Renal cortex interstitium (tissue), 11 donors: Measurements from ENCODE around the gene EHD1. TPM values are rescaled to one million over a fixed set of nuclear protein-coding genes. Genes with fewer than 3 reads are reported as not detected.

Experiments
- DNase-seq, 11 donors: peaks; one replicate each; pipeline ENCODE4 v3.0.0-alpha.2; 2013; ENCODE audit warnings: low read depth in 9 of 11, low spot score in 4 of 11; ENCODE audit errors: extremely low read depth in 1 of 11
- polyA plus RNA-seq, 3 donors: library from polyadenylated mRNA; unstranded; fragments of 120-200 nt; gene quantifications; one replicate each; pipeline ENCODE4 v1.2.1, GENCODE V29; 2013; ENCODE audit not compliant: insufficient read length in 3 of 3

Gene EHD1
- polyA plus RNA-seq, 3 donors, result 54.8 to 67.9 (median 60.8) TPM

- no peak for DNase-seq
These were observed 12.3 kb downstream of the EHD1 start for GRCh38 chr11:64866173-64866491.

GRCh38 chr11:64865286-64866172 lies 12.9 kb downstream of the EHD1 start:
- DNase-seq, result no peak

DNA sequence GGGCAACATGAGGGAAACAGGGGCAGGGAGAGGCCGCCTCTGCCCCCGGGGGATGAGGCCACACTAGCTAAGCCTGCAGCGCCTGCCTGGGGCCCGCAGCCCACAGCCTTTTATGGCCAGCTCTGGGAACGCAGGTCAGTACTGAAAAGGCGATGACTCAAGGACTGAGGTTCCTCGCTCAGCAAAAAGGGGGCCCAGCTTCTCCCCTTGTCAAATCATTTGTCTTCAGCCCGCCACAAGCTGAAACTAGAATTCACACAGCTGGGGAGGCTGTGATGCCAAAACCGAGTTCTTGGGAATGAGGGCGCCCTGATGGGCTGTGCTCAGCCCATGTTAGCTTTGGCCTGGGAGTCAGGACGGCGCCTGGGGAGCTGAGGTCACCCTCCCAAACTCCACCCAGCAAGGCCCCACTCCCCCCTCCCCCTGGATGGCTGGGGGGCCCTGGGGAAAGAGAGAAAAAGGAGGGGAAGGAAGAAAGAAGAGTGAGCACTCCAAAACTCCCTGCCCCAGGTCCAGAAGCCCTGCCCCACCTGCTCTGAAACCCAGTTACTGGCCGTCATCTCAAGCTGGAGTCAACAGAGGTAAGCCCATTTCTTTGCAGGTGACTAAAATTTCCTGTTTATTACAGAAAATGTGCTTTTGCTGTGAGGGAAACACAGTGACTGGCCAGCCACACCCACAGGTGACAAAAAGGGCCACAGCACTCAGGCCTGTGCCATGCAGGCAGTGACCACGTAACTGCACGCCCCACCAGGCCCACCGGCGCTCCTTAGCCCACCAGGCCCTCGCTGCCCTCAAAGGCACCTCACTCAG lies 13.7 kb downstream of the EHD1 start:
- DNase-seq, result no peak

DNA sequence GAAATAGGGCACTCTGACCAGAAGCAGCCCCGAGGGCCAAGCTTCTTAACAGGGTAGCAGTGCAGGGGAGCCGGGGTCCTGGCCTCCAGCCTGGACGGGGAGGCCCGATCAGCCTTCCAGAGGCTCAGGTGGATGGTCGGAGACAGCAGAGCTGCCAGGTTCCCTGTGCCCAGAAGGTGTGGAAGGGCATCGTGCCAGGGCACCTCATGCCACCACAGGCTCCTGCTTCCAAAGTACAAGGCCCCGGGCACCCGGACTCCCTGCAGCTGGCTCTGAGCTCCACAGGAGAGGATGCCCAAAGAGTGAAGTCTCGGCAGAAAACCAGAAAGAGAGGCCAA lies 14.3 kb downstream of the EHD1 start:
- DNase-seq, result no peak

GRCh38 chr11:64863391-64864060 lies 14.9 kb downstream of the EHD1 start:
- DNase-seq, result no peak

DNA sequence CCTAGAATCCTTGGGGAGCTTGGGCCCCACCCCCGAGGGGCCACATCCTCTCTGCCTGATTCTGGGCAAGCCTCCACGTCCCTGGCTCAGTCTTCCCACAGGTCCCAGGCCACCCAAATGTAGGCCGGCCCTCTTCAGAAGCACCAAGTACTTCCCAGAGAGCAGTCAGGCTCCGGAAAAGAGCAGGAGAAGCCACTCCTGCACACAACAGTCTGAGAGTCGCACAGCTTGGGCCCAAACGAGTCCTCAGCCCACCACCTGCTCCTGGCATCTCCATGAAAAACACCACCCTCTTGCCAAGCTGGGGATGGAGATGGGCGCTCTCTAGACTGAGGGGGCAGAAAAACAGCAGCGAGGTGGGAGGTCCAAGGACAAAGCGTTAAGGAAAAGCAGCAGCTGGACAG lies 15.4 kb downstream of the EHD1 start:
- no peak for DNase-seq

DNA sequence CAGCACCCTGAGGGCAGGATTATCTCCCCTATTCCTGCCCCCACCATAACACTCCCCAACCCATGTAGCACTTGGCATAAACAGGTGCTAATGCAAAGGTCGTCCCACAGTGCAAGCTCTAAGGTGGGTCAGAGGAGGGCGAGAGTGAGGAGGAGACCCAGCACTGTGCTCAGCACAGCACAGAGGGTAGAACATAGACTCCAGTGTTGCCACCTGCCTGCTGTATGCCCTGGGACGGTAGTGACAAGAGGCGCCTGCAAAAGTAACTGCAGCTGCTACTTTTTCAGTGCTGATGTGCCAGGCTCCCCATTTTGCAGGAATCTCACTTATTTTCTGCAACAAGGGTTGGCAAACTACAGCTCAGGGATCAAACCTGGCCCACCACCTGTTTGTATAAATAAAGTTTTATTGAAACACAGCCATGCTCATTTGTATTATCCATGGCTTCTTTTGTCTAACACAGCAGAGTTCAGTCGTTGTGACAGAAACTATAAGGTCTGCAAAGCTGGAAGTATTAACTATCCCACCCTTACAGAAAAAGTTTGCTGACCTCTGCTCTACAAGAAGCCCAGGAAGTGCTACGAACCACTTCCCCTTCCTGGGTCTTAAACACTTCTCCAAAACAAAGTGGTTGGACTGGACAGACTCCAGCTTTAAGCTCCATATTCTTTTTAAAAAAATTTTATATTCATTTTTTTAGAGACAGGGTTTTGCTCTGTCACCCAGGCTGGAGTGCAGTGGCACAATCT lies 17.0 kb downstream of the EHD1 start:
- DNase-seq, result no peak

GRCh38 chr11:64859542-64860414 lies 18.6 kb downstream of the EHD1 start:
- DNase-seq, result no peak

- DNase-seq, result no peak
These were observed 19.8 kb downstream of the EHD1 start for GRCh38 chr11:64858467-64859263.

DNA sequence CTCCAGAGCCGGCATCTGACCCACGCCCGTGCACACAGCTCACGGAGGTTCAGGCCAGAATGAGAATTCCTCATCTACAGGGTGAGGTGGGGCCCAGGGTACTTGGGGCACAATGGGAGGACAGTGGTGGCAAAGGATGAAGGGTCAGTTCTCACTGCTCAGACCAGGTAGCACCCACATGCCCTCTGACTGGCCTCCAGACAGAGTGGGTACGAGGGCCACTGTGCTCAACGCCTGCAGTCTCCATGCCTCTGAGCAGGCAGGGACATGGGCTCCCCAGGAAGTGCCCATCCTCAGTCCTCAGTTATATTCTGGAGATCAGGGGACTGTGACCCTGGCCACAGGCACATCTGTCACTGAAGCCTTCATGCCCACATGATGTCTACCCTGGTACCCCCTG lies 20.9 kb downstream of the EHD1 start:
- DNase-seq, result no peak

DNA sequence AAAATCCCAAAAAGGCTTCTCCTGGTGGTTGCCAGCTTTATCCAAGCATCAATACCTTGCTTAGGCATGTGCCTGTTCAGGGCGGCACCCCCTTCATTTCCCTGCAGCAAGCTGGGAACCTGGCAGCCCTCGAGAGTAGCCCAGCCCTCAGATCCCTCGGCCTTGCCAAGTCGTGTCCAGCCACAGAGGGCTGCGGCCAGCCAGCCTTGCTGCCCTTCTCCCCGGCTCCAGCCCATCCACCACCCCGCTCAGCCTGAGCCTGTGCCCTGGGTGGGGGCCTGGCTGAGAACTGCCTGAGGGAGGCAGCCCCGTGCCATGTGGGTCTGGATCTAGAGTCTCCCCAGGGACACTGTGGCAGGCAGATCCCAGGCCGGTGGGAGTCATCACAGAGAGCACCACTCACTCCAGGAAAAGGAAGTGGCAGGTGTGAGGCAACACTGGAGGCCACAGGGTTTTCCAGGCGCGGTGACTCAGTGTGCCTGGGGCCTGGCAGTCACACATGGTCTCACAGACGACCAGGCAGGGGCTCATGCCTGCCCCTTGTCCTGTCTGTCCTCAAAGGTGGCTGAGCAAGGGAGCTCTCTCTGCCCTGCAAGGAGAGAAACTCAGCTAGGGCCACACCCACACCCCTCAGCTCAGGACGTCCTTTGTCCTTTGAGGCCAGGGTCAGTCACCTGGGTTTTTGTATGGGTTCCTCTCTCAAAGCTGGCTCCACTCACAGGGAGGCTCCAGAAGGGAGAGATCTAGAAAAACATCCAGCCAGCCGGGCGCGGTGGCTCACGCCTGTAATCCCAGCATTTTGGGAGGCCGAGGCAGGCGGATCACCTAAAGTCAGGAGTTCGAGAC lies 21.8 kb downstream of the EHD1 start:
- DNase-seq, result no peak

GRCh38 chr11:64855596-64856304 lies 22.7 kb downstream of the EHD1 start:
- no peak for DNase-seq

DNA sequence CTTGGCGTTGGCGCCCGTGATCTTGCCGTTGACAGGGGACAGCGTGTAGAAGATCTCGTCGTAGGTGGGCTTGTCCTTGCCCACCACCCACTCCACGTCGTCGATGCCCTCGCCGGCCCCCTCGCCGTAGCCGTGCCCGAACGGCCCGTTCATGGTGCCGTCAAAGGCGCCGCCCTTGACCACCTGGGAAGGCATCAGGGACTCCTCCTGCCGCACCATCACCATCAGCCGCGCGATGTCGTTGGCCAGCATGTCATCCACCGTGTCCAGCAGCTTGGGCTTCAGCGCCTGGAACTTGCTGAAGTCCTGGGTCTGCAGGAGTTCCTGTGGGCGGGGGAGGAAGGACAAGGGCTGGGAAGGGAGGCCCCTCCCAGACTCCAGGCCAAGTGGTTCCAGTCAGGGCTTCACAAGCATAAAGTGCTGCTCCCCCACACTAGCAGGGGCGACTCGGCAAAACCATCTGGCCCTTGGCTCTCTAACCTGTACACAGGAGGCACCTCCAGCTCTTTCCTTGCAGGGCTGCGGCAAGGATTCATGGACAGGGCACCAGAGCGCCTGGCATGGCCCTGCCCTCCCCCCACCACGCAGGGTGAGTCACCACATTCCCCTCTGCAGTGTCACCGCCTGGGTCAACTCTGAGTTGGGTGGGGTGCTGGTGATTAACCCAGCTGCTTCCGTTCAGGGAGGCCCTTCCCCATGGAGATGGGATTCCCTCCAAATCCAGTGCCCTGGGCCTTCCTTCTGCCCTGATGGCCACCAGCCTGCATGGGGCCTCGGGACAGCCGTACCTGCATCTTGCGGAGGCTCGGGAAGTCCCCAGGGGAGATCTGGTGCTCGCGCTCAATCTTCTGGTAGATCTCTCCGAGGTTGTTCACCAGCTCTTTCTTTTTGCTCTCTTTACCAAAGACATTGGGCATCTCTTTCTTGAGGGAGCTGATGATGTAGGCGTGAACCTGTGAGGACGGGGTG lies 23.6 kb downstream of the EHD1 start:
- DNase-seq, result no peak

DNA sequence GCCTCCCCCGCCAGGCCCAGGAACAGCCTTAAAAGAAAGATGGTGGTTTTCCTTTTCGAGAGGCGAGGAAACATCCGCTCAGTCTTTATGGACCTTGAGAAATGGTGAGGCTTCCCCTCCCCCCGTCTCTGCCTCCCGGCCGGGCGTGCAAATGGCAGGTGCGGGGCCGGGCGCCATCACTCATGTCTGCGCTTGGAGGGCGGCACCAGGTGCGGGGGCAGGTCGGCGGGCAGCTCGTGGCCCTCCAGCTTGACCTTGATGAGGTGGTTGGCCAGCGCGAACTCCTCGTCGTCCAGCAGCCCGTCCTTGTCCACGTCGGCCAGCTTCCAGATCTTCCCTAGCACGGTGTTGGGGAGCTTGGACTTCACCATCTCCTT lies 24.3 kb downstream of the EHD1 start:
- no peak for DNase-seq

- no peak for DNase-seq
These were observed 24.7 kb downstream of the EHD1 start for GRCh38 chr11:64853709-64854108.
